CD8-positive, alpha-beta memory T cell (primary cell): ENCODE results near the gene MTCH1. TPM values are rescaled to one million over a fixed set of nuclear protein-coding genes. Genes with fewer than 3 reads are reported as not detected.

Experiments
- CTCF ChIA-PET: fragments of 350-600 bp; sonication (Branson Sonifier 250); formaldehyde crosslinking; loops from one replicate; lab custom pipeline; 2021; ENCODE audit warnings: antibody characterized with exemption; lab: Charles Lee
- POLR2A ChIA-PET: fragments of 350-600 bp; sonication (Branson Sonifier 250); formaldehyde crosslinking; loops from one replicate; lab custom pipeline; 2021; ENCODE audit warnings: antibody characterized with exemption; lab: Charles Lee
- DNase-seq, 5 donors: peaks; one replicate each; pipeline versions ENCODE4 v3.0.0 to v3.0.0-alpha.2; 2020 to 2022; ENCODE audit warnings: mixed read lengths in 1 of 5
- H3K27ac ChIP-seq: one replicate; pipeline ENCODE4 v1.7.0; 2013; ENCODE audit warnings: low read depth, mild to moderate bottlenecking, low read length, moderate library complexity
- H3K27me3 ChIP-seq: 2 replicates; pipeline ENCODE4 v1.7.0; 2013; ENCODE audit warnings: low read length, mild to moderate bottlenecking; ENCODE audit not compliant: insufficient read depth, poor library complexity, severe bottlenecking
- H3K36me3 ChIP-seq: 2 replicates; pipeline ENCODE4 v1.7.0; 2013; ENCODE audit warnings: mild to moderate bottlenecking, low read length, moderate library complexity; ENCODE audit not compliant: insufficient read depth
- H3K4me1 ChIP-seq: 2 replicates; pipeline ENCODE4 v1.7.0; 2013; ENCODE audit warnings: mild to moderate bottlenecking, low read length, moderate library complexity; ENCODE audit not compliant: insufficient read depth
- H3K4me3 ChIP-seq: 2 replicates; pipeline ENCODE4 v1.7.0; 2013; ENCODE audit warnings: mild to moderate bottlenecking, low read length
- H3K9me3 ChIP-seq: 2 replicates; pipeline ENCODE4 v1.7.0; 2013; ENCODE audit warnings: mild to moderate bottlenecking, low read length
- H3K27ac Mint-ChIP-seq, 8 donors: one replicate each; pipeline ENCODE4 v1.8.0; 2020 to 2021; ENCODE audit warnings: mixed read lengths in 8 of 8, mild to moderate bottlenecking in 6 of 8, inconsistent platforms in 3 of 8, moderate library complexity in 3 of 8
- H3K27me3 Mint-ChIP-seq, 2 donors: one replicate each; pipeline ENCODE4 v1.8.0; 2020 to 2021; ENCODE audit warnings: mixed read lengths in 2 of 2, mild to moderate bottlenecking in 1 of 2, moderate library complexity in 1 of 2
- H3K36me3 Mint-ChIP-seq, 3 donors: one replicate each; pipeline ENCODE4 v1.8.0; 2020 to 2021; ENCODE audit warnings: mixed read lengths in 3 of 3, inconsistent platforms in 1 of 3, mild to moderate bottlenecking in 1 of 3
- H3K4me1 Mint-ChIP-seq, 3 donors: one replicate each; pipeline ENCODE4 v1.8.0; 2020 to 2021; ENCODE audit warnings: mixed read lengths in 3 of 3, inconsistent platforms in 1 of 3, mild to moderate bottlenecking in 1 of 3
- H3K4me3 Mint-ChIP-seq, 7 donors: one replicate each; pipeline ENCODE4 v1.8.0; 2020 to 2021; ENCODE audit warnings: mixed read lengths in 7 of 7, mild to moderate bottlenecking in 6 of 7, moderate library complexity in 4 of 7, inconsistent platforms in 2 of 7
- H3K9me3 Mint-ChIP-seq, 5 donors: one replicate each; pipeline ENCODE4 v1.8.0; 2020 to 2022; ENCODE audit warnings: mixed read lengths in 5 of 5, mild to moderate bottlenecking in 3 of 5, moderate library complexity in 2 of 5, inconsistent platforms in 1 of 5
- polyA plus RNA-seq: library from polyadenylated mRNA; unstranded; fragments of 300-500 nt; fragmentation: Illumina TruSeq; gene quantifications from one replicate; pipeline ENCODE4 v1.2.3, GENCODE V29; 2021
- total RNA-seq, 2 experiments: library from RNA; stranded (reverse); gene quantifications; one replicate each; pipeline ENCODE4 v1.2.3, GENCODE V29; 2021

The MTCH1 gene
- total and polyA plus RNA-seq, 3 experiments from 2014 or later, result 81.1 to 126 (median 116) TPM

DNA sequence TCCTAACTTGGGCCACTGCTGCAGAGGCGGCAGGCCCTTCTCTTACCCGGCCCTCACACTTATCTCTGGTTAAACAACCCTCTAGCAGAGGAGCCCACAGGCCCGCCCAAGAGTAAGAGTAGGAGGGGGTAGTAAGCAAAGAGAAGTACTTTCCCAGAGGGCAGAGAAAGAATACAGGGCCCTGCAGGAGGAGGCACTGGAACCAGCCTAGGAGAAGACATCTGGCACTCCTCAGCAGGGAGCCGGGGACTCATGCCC, 10.1 kb downstream of the MTCH1 start:
- POLR2A ChIA-PET, result no interaction called here
- Mint-ChIP-seq H3K36me3 (peaks cover 0 to 98% (median 14%) of the 10 kb centered on the region in 3 donors), H3K27me3 (no peaks in the 10 kb centered on the region), H3K4me3 (no peak overlapping the region), H3K27ac (peak overlapping the region in 2 of 8 donors; percentile 11 to 47), H3K4me1 (peaks cover 19 to 22% (median 21%) of the 10 kb centered on the region in 3 donors), H3K9me3 (no peaks in the 10 kb centered on the region)
- H3K36me3 ChIP-seq, result peaks cover 75% of the 10 kb centered on the region
- H3K4me3 ChIP-seq, result no peak overlapping the region
- H3K27me3 ChIP-seq, result no peaks in the 10 kb centered on the region
- H3K4me1 ChIP-seq, result no peaks in the 10 kb centered on the region
- no peak overlapping the region for H3K27ac ChIP-seq
- CTCF ChIA-PET, result no interaction called here
- H3K9me3 ChIP-seq, result no peaks in the 10 kb centered on the region
- DNase-seq, result no peak

DNA sequence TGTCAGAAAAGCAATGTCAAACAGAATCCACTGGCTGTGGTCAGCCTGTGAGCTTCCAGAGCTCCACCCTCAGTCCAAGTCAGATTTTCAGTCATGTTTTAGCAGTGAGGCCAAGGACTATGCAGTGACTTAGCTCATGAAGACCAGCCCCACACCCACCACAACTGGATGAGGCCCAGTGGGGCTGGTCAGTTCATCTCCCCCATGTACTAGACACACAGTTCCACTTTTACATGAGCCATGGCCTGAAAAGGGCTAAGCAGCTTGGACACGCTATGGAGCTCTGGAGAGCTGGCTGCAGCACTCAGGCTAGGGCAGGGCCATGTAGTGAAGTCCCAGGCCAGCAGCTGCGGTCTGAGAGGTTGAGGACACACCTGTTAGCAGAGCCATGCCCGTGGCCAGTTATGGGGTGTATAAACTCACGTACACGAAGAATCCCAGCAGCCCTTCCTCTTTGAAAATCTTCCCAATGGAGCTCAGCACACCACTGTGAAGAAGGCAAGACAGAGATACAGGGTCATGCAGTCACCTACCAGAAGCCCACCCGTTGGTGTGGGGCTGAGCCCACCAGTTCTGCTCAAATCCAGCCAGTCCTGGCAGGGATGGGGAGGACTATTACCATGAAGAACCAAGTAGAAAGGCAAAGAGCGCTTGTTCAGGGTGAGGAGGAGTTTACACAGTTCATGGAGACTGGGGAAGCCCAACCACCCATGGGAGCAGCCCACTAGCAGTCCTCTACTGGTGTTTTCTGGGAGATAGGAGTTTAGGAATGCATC, 10.6 kb downstream of the MTCH1 start:
- Histone ChIP-seq H3K9me3 (no peaks in the 10 kb centered on the region), H3K27me3 (no peaks in the 10 kb centered on the region), H3K27ac (no peak overlapping the region), H3K36me3 (peaks cover 80% of the 10 kb centered on the region), H3K4me3 (no peak overlapping the region), H3K4me1 (no peaks in the 10 kb centered on the region)
- no peaks in the 10 kb centered on the region for H3K27me3 Mint-ChIP-seq
- ChIA-PET CTCF (no interaction called here), POLR2A (no interaction called here)
- no peaks in the 10 kb centered on the region for H3K9me3 Mint-ChIP-seq
- peaks cover 15 to 17% (median 16%) of the 10 kb centered on the region in 3 donors for H3K4me1 Mint-ChIP-seq
- no peak for DNase-seq
- peaks cover 0 to 97% (median 13%) of the 10 kb centered on the region in 3 donors for H3K36me3 Mint-ChIP-seq
- H3K4me3 Mint-ChIP-seq, result no peak overlapping the region
- H3K27ac Mint-ChIP-seq, result peak overlapping the region in 1 of 8 donors; percentile 11

DNA sequence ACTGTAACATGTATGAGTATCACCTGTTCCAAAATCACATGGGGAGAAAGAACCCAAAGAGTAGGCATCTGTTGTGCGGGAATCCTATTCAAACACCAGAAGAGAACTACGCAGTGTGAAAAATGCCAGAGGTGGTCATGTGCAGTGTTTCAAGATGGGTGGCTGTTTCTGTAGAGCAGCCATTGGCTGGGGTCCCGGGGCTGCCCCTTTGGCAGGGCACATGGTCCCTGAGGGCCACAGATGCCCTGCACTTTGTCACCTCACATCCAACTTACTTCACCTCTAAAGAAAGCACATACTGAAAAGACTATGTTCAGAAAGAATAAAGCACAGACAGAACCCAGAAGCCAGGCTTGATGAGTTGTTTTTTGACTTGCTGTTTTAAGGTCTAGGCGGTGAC, 12.3 kb downstream of the MTCH1 start:
- ChIA-PET POLR2A (no interaction called here), CTCF (no interaction called here)
- Histone ChIP-seq H3K27ac (no peak overlapping the region), H3K27me3 (no peaks in the 10 kb centered on the region), H3K4me1 (no peaks in the 10 kb centered on the region), H3K4me3 (no peak overlapping the region), H3K36me3 (peaks cover 94% of the 10 kb centered on the region), H3K9me3 (no peaks in the 10 kb centered on the region)
- Mint-ChIP-seq H3K4me1 (peaks cover 0 to 2% (median 0%) of the 10 kb centered on the region in 3 donors), H3K27me3 (no peaks in the 10 kb centered on the region), H3K9me3 (no peaks in the 10 kb centered on the region), H3K4me3 (no peak overlapping the region), H3K27ac (peak overlapping the region in 1 of 8 donors; percentile 17), H3K36me3 (peaks cover 0 to 99% (median 16%) of the 10 kb centered on the region in 3 donors)
- DNase-seq, result no peak

GRCh38 chr6:36973190-36973589, 12.8 kb downstream of the MTCH1 start:
- H3K9me3 ChIP-seq, result no peaks in the 10 kb centered on the region
- peaks cover 0 to 99% (median 19%) of the 10 kb centered on the region in 3 donors for H3K36me3 Mint-ChIP-seq
- H3K27ac ChIP-seq, result no peak overlapping the region
- CTCF ChIA-PET, result no interaction called here
- POLR2A ChIA-PET, result no interaction called here
- H3K36me3 ChIP-seq, result peaks cover 92% of the 10 kb centered on the region
- no peak overlapping the region for H3K4me3 ChIP-seq
- H3K4me1 Mint-ChIP-seq, result peaks cover 0 to 2% (median 0%) of the 10 kb centered on the region in 3 donors
- DNase-seq, result no peak
- H3K27me3 ChIP-seq, result no peaks in the 10 kb centered on the region
- no peak overlapping the region for H3K27ac Mint-ChIP-seq
- H3K4me1 ChIP-seq, result no peaks in the 10 kb centered on the region
- no peaks in the 10 kb centered on the region for H3K9me3 Mint-ChIP-seq
- no peaks in the 10 kb centered on the region for H3K27me3 Mint-ChIP-seq
- H3K4me3 Mint-ChIP-seq, result no peak overlapping the region

GRCh38 chr6:36971921-36972673, 13.9 kb downstream of the MTCH1 start:
- ChIA-PET POLR2A (interaction anchor here (0.5 kb wide), 1 partner anchor 83 kb away, joined by 5 read pairs; no protein-coding TSS in a partner anchor), CTCF (no interaction called here)
- no peaks in the 10 kb centered on the region for H3K9me3 Mint-ChIP-seq
- Histone ChIP-seq H3K9me3 (no peaks in the 10 kb centered on the region), H3K4me3 (no peak overlapping the region), H3K4me1 (no peaks in the 10 kb centered on the region), H3K27ac (no peak overlapping the region), H3K36me3 (peaks cover 91% of the 10 kb centered on the region), H3K27me3 (no peaks in the 10 kb centered on the region)
- no peaks in the 10 kb centered on the region for H3K27me3 Mint-ChIP-seq
- no peaks in the 10 kb centered on the region for H3K4me1 Mint-ChIP-seq
- H3K27ac Mint-ChIP-seq, result peak overlapping the region in 4 of 8 donors; percentile 35 to 94 (median 64)
- DNase-seq, result no peak
- no peak overlapping the region for H3K4me3 Mint-ChIP-seq
- H3K36me3 Mint-ChIP-seq, result peaks cover 0 to 99% (median 19%) of the 10 kb centered on the region in 3 donors

GRCh38 chr6:36970892-36971842, 14.8 kb downstream of the MTCH1 start:
- H3K4me1 Mint-ChIP-seq, result peaks cover 0 to 1% (median under 1%) of the 10 kb centered on the region in 3 donors
- peaks cover 0 to 97% (median 19%) of the 10 kb centered on the region in 3 donors for H3K36me3 Mint-ChIP-seq
- peaks cover 82% of the 10 kb centered on the region for H3K36me3 ChIP-seq
- ChIA-PET CTCF (interaction anchor here (1.1 kb wide), 1 partner anchor 86 kb away, joined by 4 read pairs; no protein-coding TSS in a partner anchor), POLR2A (interaction anchor here (0.5 kb wide), 1 partner anchor 82 kb away, joined by 5 read pairs; no protein-coding TSS in a partner anchor)
- no peaks in the 10 kb centered on the region for H3K9me3 ChIP-seq
- no peaks in the 10 kb centered on the region for H3K9me3 Mint-ChIP-seq
- no peak overlapping the region for H3K4me3 ChIP-seq
- no peak overlapping the region for H3K27ac ChIP-seq
- DNase-seq, result no peak
- no peak overlapping the region for H3K27ac Mint-ChIP-seq
- H3K27me3 ChIP-seq, result no peaks in the 10 kb centered on the region
- H3K4me3 Mint-ChIP-seq, result no peak overlapping the region
- no peaks in the 10 kb centered on the region for H3K27me3 Mint-ChIP-seq
- no peaks in the 10 kb centered on the region for H3K4me1 ChIP-seq

DNA sequence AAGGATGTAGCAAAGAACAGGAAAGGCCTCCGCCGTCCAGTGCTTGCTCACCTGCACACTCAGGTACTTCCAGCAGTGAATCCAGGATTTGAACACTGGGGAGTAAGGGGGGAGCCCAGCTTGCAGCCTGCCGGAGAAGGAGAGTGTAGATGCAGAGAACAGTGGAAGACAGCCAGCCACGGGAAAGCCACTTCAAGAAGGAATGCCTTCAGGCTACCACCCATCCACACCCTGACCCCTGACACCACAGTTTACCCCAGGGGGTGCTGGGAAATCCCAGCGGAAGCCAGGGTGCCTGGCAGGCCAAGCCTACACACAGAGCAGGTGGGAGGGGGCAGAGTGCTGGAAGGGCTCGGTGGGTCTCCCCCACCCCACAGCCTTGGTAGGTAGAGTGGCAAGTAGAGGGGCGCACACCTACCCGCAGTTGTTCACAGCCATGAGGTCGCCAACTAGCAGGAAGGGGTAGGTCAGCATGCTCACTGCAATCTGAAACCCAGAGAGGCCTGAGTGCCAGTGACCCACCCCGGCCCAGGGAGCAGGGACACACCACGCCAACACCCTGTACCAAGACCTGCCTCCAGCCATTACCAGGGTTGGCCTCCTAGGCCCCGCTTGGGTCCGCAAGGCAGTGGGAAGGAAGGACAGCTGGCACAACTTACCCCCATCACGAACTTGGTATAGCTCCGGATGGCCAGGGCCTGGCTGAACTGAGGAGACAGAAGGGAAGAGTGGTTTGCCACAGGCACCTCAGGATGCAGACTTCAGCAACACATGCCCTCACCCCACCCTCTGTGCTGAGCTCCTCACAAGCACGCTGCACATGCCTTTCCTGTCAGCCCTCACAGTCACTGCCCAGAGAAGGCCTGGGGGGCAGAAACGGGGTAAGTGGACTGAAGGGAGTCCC, 15.8 kb downstream of the MTCH1 start:
- H3K36me3 ChIP-seq, result peaks cover 72% of the 10 kb centered on the region
- Mint-ChIP-seq H3K36me3 (peaks cover 0 to 88% (median 19%) of the 10 kb centered on the region in 3 donors), H3K9me3 (no peaks in the 10 kb centered on the region), H3K27me3 (no peaks in the 10 kb centered on the region), H3K27ac (peak overlapping the region in 2 of 8 donors; percentile 23 to 26), H3K4me1 (peaks cover 1 to 9% (median 8%) of the 10 kb centered on the region in 3 donors), H3K4me3 (no peak overlapping the region)
- H3K4me3 ChIP-seq, result no peak overlapping the region
- no peaks in the 10 kb centered on the region for H3K9me3 ChIP-seq
- ChIA-PET CTCF (interaction anchor here (1.1 kb wide), 1 partner anchor 85 kb away, joined by 4 read pairs; no protein-coding TSS in a partner anchor), POLR2A (no interaction called here)
- H3K27me3 ChIP-seq, result no peaks in the 10 kb centered on the region
- no peak for DNase-seq
- H3K4me1 ChIP-seq, result peaks cover under 1% of the 10 kb centered on the region
- no peak overlapping the region for H3K27ac ChIP-seq
